H9 (cell line): ENCODE results near the gene PITPNB. TPM values are rescaled to one million over a fixed set of nuclear protein-coding genes. Genes with fewer than 3 reads are reported as not detected.

Experiments used
- DNase-seq: peaks from one replicate; pipeline ENCODE4 v3.0.0-alpha.2; 2017
- H2AFZ ChIP-seq: one replicate; pipeline ENCODE4 v1.6.1; 2013; ENCODE audit warnings: mild to moderate bottlenecking, low read length, control low read depth, moderate library complexity
- H2AK5ac ChIP-seq: 2 replicates; pipeline ENCODE4 v1.6.1; 2013; ENCODE audit warnings: low read length, control low read depth, mixed read lengths; ENCODE audit not compliant: insufficient read length
- H2BK120ac ChIP-seq: one replicate; pipeline ENCODE4 v1.6.1; 2013; ENCODE audit warnings: low read depth, mild to moderate bottlenecking, low read length, control low read depth, inconsistent platforms; ENCODE audit not compliant: poor library complexity, severe bottlenecking
- H2BK12ac ChIP-seq: 2 replicates; pipeline ENCODE4 v1.6.1; 2013; ENCODE audit warnings: low read length, control low read depth, mixed read lengths, low read depth; ENCODE audit not compliant: insufficient read length
- H2BK15ac ChIP-seq: 2 replicates; pipeline ENCODE4 v1.6.1; 2013; ENCODE audit warnings: low read depth, low read length, control low read depth
- H2BK20ac ChIP-seq: one replicate; pipeline ENCODE4 v1.6.1; 2013; ENCODE audit warnings: low read depth, mild to moderate bottlenecking, low read length, control low read depth, inconsistent platforms; ENCODE audit not compliant: poor library complexity, severe bottlenecking
- H2BK5ac ChIP-seq: 2 replicates; pipeline ENCODE4 v1.6.1; 2013; ENCODE audit warnings: low read length, control low read depth, mixed read lengths; ENCODE audit not compliant: insufficient read length
- H3K14ac ChIP-seq: 2 replicates; pipeline ENCODE4 v1.6.1; 2013; ENCODE audit warnings: low read length, control low read depth; ENCODE audit not compliant: insufficient read depth
- H3K18ac ChIP-seq: 2 replicates; pipeline ENCODE4 v1.6.1; 2013; ENCODE audit warnings: low read depth, mild to moderate bottlenecking, mixed read lengths, low read length, control low read depth; ENCODE audit not compliant: insufficient read length
- H3K23ac ChIP-seq: 2 replicates; pipeline ENCODE4 v1.6.1; 2013; ENCODE audit warnings: low read length, control low read depth, mixed read lengths, low read depth; ENCODE audit not compliant: insufficient read length
- H3K23me2 ChIP-seq: 2 replicates; pipeline ENCODE4 v1.6.1; 2013; ENCODE audit warnings: low read depth, mild to moderate bottlenecking, mixed read lengths, low read length, control low read depth; ENCODE audit not compliant: insufficient read length, poor library complexity, severe bottlenecking
- H3K27ac ChIP-seq: 2 replicates; pipeline ENCODE4 v1.5.1; 2013; ENCODE audit warnings: low read length, control low read depth, mixed read lengths, low read depth; ENCODE audit not compliant: insufficient read length
- H3K27me3 ChIP-seq: 2 replicates; pipeline ENCODE4 v1.6.1; 2013; ENCODE audit warnings: low read length, control low read depth, inconsistent platforms; ENCODE audit not compliant: insufficient read depth
- H3K4ac ChIP-seq: 2 replicates; pipeline ENCODE4 v1.6.1; 2013; ENCODE audit warnings: low read depth, mild to moderate bottlenecking, control low read depth, inconsistent platforms, low read length, moderate library complexity
- H3K4me1 ChIP-seq: 2 replicates; pipeline ENCODE4 v1.6.1; 2013; ENCODE audit warnings: low read length, control low read depth, inconsistent platforms; ENCODE audit not compliant: insufficient read depth
- H3K4me2 ChIP-seq: 2 replicates; pipeline ENCODE4 v1.6.1; 2013; ENCODE audit warnings: low read length, control low read depth, mixed read lengths; ENCODE audit not compliant: insufficient read length, insufficient read depth
- H3K56ac ChIP-seq: 2 replicates; pipeline ENCODE4 v1.6.1; 2013; ENCODE audit warnings: low read depth, mild to moderate bottlenecking, mixed read lengths, low read length, control low read depth; ENCODE audit not compliant: insufficient read length
- H3K79me1 ChIP-seq: 2 replicates; pipeline ENCODE4 v1.6.1; 2013; ENCODE audit warnings: low read depth, mild to moderate bottlenecking, moderate library complexity, low read length, control low read depth, inconsistent platforms; ENCODE audit not compliant: insufficient read depth, poor library complexity, severe bottlenecking
- H3K79me2 ChIP-seq: 2 replicates; pipeline ENCODE4 v1.6.1; 2013; ENCODE audit warnings: low read length, control low read depth, inconsistent platforms; ENCODE audit not compliant: insufficient read depth
- H3K9ac ChIP-seq: 2 replicates; pipeline ENCODE4 v1.6.1; 2013; ENCODE audit warnings: low read length, control low read depth, mixed read lengths; ENCODE audit not compliant: insufficient read length; ENCODE audit errors: extremely low read depth
- H3K9me3 ChIP-seq: one replicate; pipeline ENCODE4 v1.6.1; 2013; ENCODE audit warnings: low read depth, low read length, inconsistent platforms; ENCODE audit not compliant: control insufficient read depth
- H3T11ph ChIP-seq: one replicate; pipeline ENCODE4 v1.6.1; 2013; ENCODE audit warnings: mild to moderate bottlenecking, low read length, control low read depth, inconsistent platforms
- H4K20me1 ChIP-seq: one replicate; pipeline ENCODE4 v1.6.1; 2013; ENCODE audit not compliant: control insufficient read depth, insufficient read length, insufficient read depth
- H4K5ac ChIP-seq: 2 replicates; pipeline ENCODE4 v1.6.1; 2013; ENCODE audit warnings: low read depth, mild to moderate bottlenecking, mixed read lengths, low read length, control low read depth; ENCODE audit not compliant: insufficient read length
- H4K8ac ChIP-seq: replicated peaks from 2 replicates; pipeline ENCODE4 v1.6.1; 2013; ENCODE audit warnings: low read length, control low read depth, mixed read lengths, low read depth; ENCODE audit not compliant: insufficient read length
- H4K91ac ChIP-seq: 2 replicates; pipeline ENCODE4 v1.6.1; 2013; ENCODE audit warnings: low read depth, mild to moderate bottlenecking, moderate library complexity, mixed read lengths, low read length, control low read depth; ENCODE audit not compliant: insufficient read length
- H3K27ac Mint-ChIP-seq, 3 experiments: 2 replicates in 2 of 3; 3 replicates in 1 of 3; pipeline ENCODE4 v1.8.0; 2020 to 2021; ENCODE audit warnings: mixed read lengths in 3 of 3, mild to moderate bottlenecking in 1 of 3, moderate library complexity in 1 of 3
- H3K27me3 Mint-ChIP-seq: 2 replicates; pipeline ENCODE4 v1.8.0; 2021; ENCODE audit warnings: low read depth, mild to moderate bottlenecking, moderate library complexity, mixed read lengths
- H3K36me3 Mint-ChIP-seq, 3 experiments: 2 replicates in 2 of 3; 3 replicates in 1 of 3; pipeline ENCODE4 v1.8.0; 2020 to 2021; ENCODE audit warnings: low read depth in 3 of 3, mixed read lengths in 3 of 3; ENCODE audit not compliant: insufficient read depth in 1 of 3
- H3K4me1 Mint-ChIP-seq, 2 experiments: 2 replicates each; pipeline ENCODE4 v1.8.0; 2020; ENCODE audit warnings: mixed read lengths in 2 of 2
- H3K4me3 Mint-ChIP-seq, 2 experiments: 2 replicates in 1 of 2; 3 replicates in 1 of 2; pipeline ENCODE4 v1.8.0; 2020 to 2021; ENCODE audit warnings: mild to moderate bottlenecking in 2 of 2, mixed read lengths in 2 of 2, moderate library complexity in 1 of 2
- H3K9me3 Mint-ChIP-seq, 2 experiments: 2 replicates in 1 of 2; 3 replicates in 1 of 2; pipeline ENCODE4 v1.8.0; 2020; ENCODE audit warnings: mild to moderate bottlenecking in 2 of 2, mixed read lengths in 2 of 2, moderate library complexity in 1 of 2
- WGBS: extraction: QIAGEN DNeasy Blood & Tissue Kit; methylation state at CpG from one replicate; pipeline ENCODE4 v1.1.7; 2013; ENCODE audit warnings: missing lambda C conversion rate, low lambda C conversion rate, mixed read lengths; ENCODE audit not compliant: insufficient read length; ENCODE audit errors: extremely low coverage; 5-methylcytosine and 5-hydroxymethylcytosine counted together
- total RNA-seq: library from RNA; stranded (reverse); gene quantifications from 2 replicates; pipeline ENCODE4 v1.2.1, GENCODE V29; 2021
- TF ChIP-seq, protein P1 (sequence below): fragments of 200-600 bp; sonication (generic); conservative IDR thresholded peaks from 3 replicates; pipeline ENCODE4 v1.8.0; 2021; ENCODE audit warnings: antibody characterized with exemption, mild to moderate bottlenecking

PITPNB gene
- total RNA-seq, 1 experiment from 2014 or later: 106 TPM

DNA sequence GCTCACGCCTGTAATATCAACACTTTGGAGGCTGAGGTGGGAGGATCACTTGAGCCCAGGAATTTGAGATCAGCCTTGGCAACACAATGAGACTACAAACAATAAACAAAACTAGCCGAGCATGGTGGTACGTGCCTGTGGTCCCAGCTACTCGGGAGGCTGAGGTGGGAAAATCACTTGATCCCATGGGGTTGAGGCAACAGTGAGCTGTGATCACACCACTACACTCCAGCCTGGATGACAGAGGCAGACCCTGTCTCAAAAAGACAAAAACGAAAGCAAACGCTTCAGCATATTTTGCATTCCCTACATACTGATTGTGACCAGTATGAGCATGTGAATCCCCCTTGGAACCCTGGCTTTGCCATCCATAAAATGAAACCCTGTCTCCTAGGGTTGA, 83.6 kb downstream of the PITPNB start:
- no peak overlapping the region for H2AK5ac ChIP-seq
- no peak for DNase-seq
- H3K18ac ChIP-seq: no peak overlapping the region
- H3T11ph ChIP-seq: no peak overlapping the region
- H4K8ac ChIP-seq: no peak overlapping the region
- Mint-ChIP-seq H3K27ac (peak overlapping the region in 2 of 3 experiments; percentile 71 to 86; a peak in 2 of 7 replicates), H3K36me3 (peaks cover 6 to 17% (median 8%) of the 10 kb centered on the region in 3 experiments), H3K4me3 (no peak overlapping the region), H3K27me3 (peaks cover 3% of the 10 kb centered on the region; the same call in 1 of the 2 replicates), H3K4me1 (peaks cover 25 to 27% of the 10 kb centered on the region in 2 experiments), H3K9me3 (peaks cover 12 to 16% of the 10 kb centered on the region in 2 experiments)
- H3K27ac ChIP-seq: no peak overlapping the region
- H2AFZ ChIP-seq: no peak overlapping the region
- H3K14ac ChIP-seq: peak overlapping the region; percentile 42; the same call in 1 of the 2 replicates
- no peaks in the 10 kb centered on the region for H3K27me3 ChIP-seq
- no peak overlapping the region for H2BK15ac ChIP-seq
- H2BK5ac ChIP-seq: no peak overlapping the region
- no CpG with 5 or more reads among the region's 6 CpGs for WGBS
- TF ChIP-seq, protein P1, sequence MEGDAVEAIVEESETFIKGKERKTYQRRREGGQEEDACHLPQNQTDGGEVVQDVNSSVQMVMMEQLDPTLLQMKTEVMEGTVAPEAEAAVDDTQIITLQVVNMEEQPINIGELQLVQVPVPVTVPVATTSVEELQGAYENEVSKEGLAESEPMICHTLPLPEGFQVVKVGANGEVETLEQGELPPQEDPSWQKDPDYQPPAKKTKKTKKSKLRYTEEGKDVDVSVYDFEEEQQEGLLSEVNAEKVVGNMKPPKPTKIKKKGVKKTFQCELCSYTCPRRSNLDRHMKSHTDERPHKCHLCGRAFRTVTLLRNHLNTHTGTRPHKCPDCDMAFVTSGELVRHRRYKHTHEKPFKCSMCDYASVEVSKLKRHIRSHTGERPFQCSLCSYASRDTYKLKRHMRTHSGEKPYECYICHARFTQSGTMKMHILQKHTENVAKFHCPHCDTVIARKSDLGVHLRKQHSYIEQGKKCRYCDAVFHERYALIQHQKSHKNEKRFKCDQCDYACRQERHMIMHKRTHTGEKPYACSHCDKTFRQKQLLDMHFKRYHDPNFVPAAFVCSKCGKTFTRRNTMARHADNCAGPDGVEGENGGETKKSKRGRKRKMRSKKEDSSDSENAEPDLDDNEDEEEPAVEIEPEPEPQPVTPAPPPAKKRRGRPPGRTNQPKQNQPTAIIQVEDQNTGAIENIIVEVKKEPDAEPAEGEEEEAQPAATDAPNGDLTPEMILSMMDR: no peak
- no peaks in the 10 kb centered on the region for H3K9me3 ChIP-seq
- no peak overlapping the region for H2BK120ac ChIP-seq
- H3K23me2 ChIP-seq: no peaks in the 10 kb centered on the region
- no peaks in the 10 kb centered on the region for H3K79me1 ChIP-seq
- no peak overlapping the region for H3K23ac ChIP-seq
- no peaks in the 10 kb centered on the region for H4K20me1 ChIP-seq
- H4K5ac ChIP-seq: no peak overlapping the region
- no peaks in the 10 kb centered on the region for H3K79me2 ChIP-seq
- H3K9ac ChIP-seq: no peak overlapping the region
- H4K91ac ChIP-seq: no peak overlapping the region
- H2BK12ac ChIP-seq: no peak overlapping the region
- no peak overlapping the region for H2BK20ac ChIP-seq
- no peak overlapping the region for H3K4me2 ChIP-seq
- H3K56ac ChIP-seq: no peak overlapping the region
- H3K4ac ChIP-seq: no peak overlapping the region
- peaks cover 3% of the 10 kb centered on the region; the same call in 1 of the 2 replicates for H3K4me1 ChIP-seq
